ENCODE data around the gene DPYSL4. TPM values are rescaled to one million over a fixed set of nuclear protein-coding genes. Genes with fewer than 3 reads are reported as not detected.

DPYSL4 gene
- total RNA-seq, 1 experiment from 2014 or later: not detected

- Histone ChIP-seq H3K4me2 (ENCODE audit: low read depth, low read length, poor library complexity, severe bottlenecking) (no peak overlapping the region), H2AFZ (ENCODE audit: low read length) (no peak overlapping the region), H3K9ac (ENCODE audit: low read length) (no peak overlapping the region), H3K9me3 (ENCODE audit: low read length) (no peaks in the 10 kb centered on the region), H4K20me1 (ENCODE audit: insufficient read depth, low read depth, low read length) (no peaks in the 10 kb centered on the region), H3K27ac (ENCODE audit: low read length) (no peak overlapping the region), H3K4me3 (ENCODE audit: low read length) (no peak overlapping the region), H3K9me2 (replicated peaks; ENCODE audit: insufficient read depth, low read length) (no peaks in the 10 kb centered on the region), H3K36me3 (ENCODE audit: insufficient read depth, low read length) (no peaks in the 10 kb centered on the region), H3K27me3 (ENCODE audit: low read length) (no peaks in the 10 kb centered on the region), H3K4me1 (ENCODE audit: low read length) (no peaks in the 10 kb centered on the region), H3K79me2 (ENCODE audit: low read length) (no peaks in the 10 kb centered on the region)
- no peak for DNase-seq
Measured at GRCh38 chr10:132152896-132153580, 33.7 kb upstream of the DPYSL4 start.

- Histone ChIP-seq H3K27ac (ENCODE audit: low read length) (no peak overlapping the region), H2AFZ (ENCODE audit: low read length) (no peak overlapping the region), H3K4me1 (ENCODE audit: low read length) (no peaks in the 10 kb centered on the region), H3K36me3 (ENCODE audit: insufficient read depth, low read length) (no peaks in the 10 kb centered on the region), H3K9ac (ENCODE audit: low read length) (no peak overlapping the region), H3K9me3 (ENCODE audit: low read length) (no peaks in the 10 kb centered on the region), H3K4me3 (ENCODE audit: low read length) (no peak overlapping the region), H4K20me1 (ENCODE audit: insufficient read depth, low read depth, low read length) (no peaks in the 10 kb centered on the region), H3K4me2 (ENCODE audit: low read depth, low read length, poor library complexity, severe bottlenecking) (no peak overlapping the region), H3K9me2 (replicated peaks; ENCODE audit: insufficient read depth, low read length) (no peaks in the 10 kb centered on the region), H3K27me3 (ENCODE audit: low read length) (no peaks in the 10 kb centered on the region), H3K79me2 (ENCODE audit: low read length) (no peaks in the 10 kb centered on the region)
- no peak for DNase-seq
Measured at GRCh38 chr10:132153616-132154217, 33.0 kb upstream of the DPYSL4 start.

- Histone ChIP-seq H3K27me3 (ENCODE audit: low read length) (no peaks in the 10 kb centered on the region), H3K4me2 (ENCODE audit: low read depth, low read length, poor library complexity, severe bottlenecking) (no peak overlapping the region), H3K79me2 (ENCODE audit: low read length) (no peaks in the 10 kb centered on the region), H3K4me1 (ENCODE audit: low read length) (no peaks in the 10 kb centered on the region), H3K4me3 (ENCODE audit: low read length) (no peak overlapping the region), H3K9me3 (ENCODE audit: low read length) (no peaks in the 10 kb centered on the region), H3K36me3 (ENCODE audit: insufficient read depth, low read length) (no peaks in the 10 kb centered on the region), H4K20me1 (ENCODE audit: insufficient read depth, low read depth, low read length) (no peaks in the 10 kb centered on the region), H3K9me2 (replicated peaks; ENCODE audit: insufficient read depth, low read length) (no peaks in the 10 kb centered on the region), H3K27ac (ENCODE audit: low read length) (no peak overlapping the region), H3K9ac (ENCODE audit: low read length) (no peak overlapping the region), H2AFZ (ENCODE audit: low read length) (no peak overlapping the region)
- no peak for DNase-seq
Measured at GRCh38 chr10:132154440-132154839, 32.3 kb upstream of the DPYSL4 start.

DNA sequence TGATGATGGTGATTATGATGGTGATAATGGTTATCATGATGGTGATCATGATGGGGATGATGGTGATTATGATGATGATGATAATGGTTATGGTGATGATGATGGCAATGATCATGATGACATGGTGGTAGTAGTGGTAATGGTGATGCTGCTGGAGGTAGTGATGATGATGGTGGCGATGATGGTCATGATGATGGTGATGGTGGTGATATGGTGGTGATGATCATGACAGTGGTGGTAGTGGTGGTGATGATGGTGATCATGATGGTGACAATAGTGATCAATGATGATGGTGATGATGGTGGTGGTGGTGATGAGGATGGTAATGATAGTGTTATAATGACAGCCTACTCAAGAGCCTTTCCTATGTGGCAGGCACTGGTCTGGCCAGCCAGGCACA is 31.8 kb upstream of the DPYSL4 start:
- no peak overlapping the region for H3K9ac ChIP-seq (ENCODE audit: low read length)
- H3K27me3 ChIP-seq (ENCODE audit: low read length): no peaks in the 10 kb centered on the region
- no peaks in the 10 kb centered on the region for H3K36me3 ChIP-seq (ENCODE audit: insufficient read depth, low read length)
- no peak overlapping the region for H3K27ac ChIP-seq (ENCODE audit: low read length)
- no peaks in the 10 kb centered on the region for H3K79me2 ChIP-seq (ENCODE audit: low read length)
- no peaks in the 10 kb centered on the region for H3K9me2 ChIP-seq (replicated peaks; ENCODE audit: insufficient read depth, low read length)
- H3K4me3 ChIP-seq (ENCODE audit: low read length): no peak overlapping the region
- no peak for DNase-seq
- no peaks in the 10 kb centered on the region for H3K4me1 ChIP-seq (ENCODE audit: low read length)
- no peaks in the 10 kb centered on the region for H3K9me3 ChIP-seq (ENCODE audit: low read length)
- no peaks in the 10 kb centered on the region for H4K20me1 ChIP-seq (ENCODE audit: insufficient read depth, low read depth, low read length)
- no peak overlapping the region for H3K4me2 ChIP-seq (ENCODE audit: low read depth, low read length, poor library complexity, severe bottlenecking)
- no peak overlapping the region for H2AFZ ChIP-seq (ENCODE audit: low read length)

GRCh38 chr10:132155723-132156381 is 30.9 kb upstream of the DPYSL4 start:
- DNase-seq: no peak
- Histone ChIP-seq H3K4me2 (ENCODE audit: low read depth, low read length, poor library complexity, severe bottlenecking) (no peak overlapping the region), H3K9me2 (replicated peaks; ENCODE audit: insufficient read depth, low read length) (no peaks in the 10 kb centered on the region)

GRCh38 chr10:132156382-132156781 is 30.4 kb upstream of the DPYSL4 start:
- no peak overlapping the region for H3K4me2 ChIP-seq (ENCODE audit: low read depth, low read length, poor library complexity, severe bottlenecking)
- no peak for DNase-seq
- no peak overlapping the region for H3K27ac ChIP-seq (ENCODE audit: low read length)
- no peaks in the 10 kb centered on the region for H3K79me2 ChIP-seq (ENCODE audit: low read length)
- H3K36me3 ChIP-seq (ENCODE audit: insufficient read depth, low read length): no peaks in the 10 kb centered on the region
- H3K4me1 ChIP-seq (ENCODE audit: low read length): no peaks in the 10 kb centered on the region
- H3K9me3 ChIP-seq (ENCODE audit: low read length): no peaks in the 10 kb centered on the region
- H4K20me1 ChIP-seq (ENCODE audit: insufficient read depth, low read depth, low read length): no peaks in the 10 kb centered on the region
- H3K9ac ChIP-seq (ENCODE audit: low read length): no peak overlapping the region
- H3K27me3 ChIP-seq (ENCODE audit: low read length): no peaks in the 10 kb centered on the region
- H2AFZ ChIP-seq (ENCODE audit: low read length): no peak overlapping the region
- no peak overlapping the region for H3K4me3 ChIP-seq (ENCODE audit: low read length)
- no peaks in the 10 kb centered on the region for H3K9me2 ChIP-seq (replicated peaks; ENCODE audit: insufficient read depth, low read length)

More at GRCh38 chr10:132155723-132156381, 30.9 kb upstream of the DPYSL4 start:
- no peak overlapping the region for H3K27ac ChIP-seq (ENCODE audit: low read length)
- no peak overlapping the region for H3K4me3 ChIP-seq (ENCODE audit: low read length)
- no peaks in the 10 kb centered on the region for H3K4me1 ChIP-seq (ENCODE audit: low read length)
- no peaks in the 10 kb centered on the region for H3K27me3 ChIP-seq (ENCODE audit: low read length)
- no peaks in the 10 kb centered on the region for H3K36me3 ChIP-seq (ENCODE audit: insufficient read depth, low read length)
- no peaks in the 10 kb centered on the region for H4K20me1 ChIP-seq (ENCODE audit: insufficient read depth, low read depth, low read length)
- H3K79me2 ChIP-seq (ENCODE audit: low read length): no peaks in the 10 kb centered on the region
- no peak overlapping the region for H3K9ac ChIP-seq (ENCODE audit: low read length)
- H2AFZ ChIP-seq (ENCODE audit: low read length): no peak overlapping the region
- no peaks in the 10 kb centered on the region for H3K9me3 ChIP-seq (ENCODE audit: low read length)

DNA sequence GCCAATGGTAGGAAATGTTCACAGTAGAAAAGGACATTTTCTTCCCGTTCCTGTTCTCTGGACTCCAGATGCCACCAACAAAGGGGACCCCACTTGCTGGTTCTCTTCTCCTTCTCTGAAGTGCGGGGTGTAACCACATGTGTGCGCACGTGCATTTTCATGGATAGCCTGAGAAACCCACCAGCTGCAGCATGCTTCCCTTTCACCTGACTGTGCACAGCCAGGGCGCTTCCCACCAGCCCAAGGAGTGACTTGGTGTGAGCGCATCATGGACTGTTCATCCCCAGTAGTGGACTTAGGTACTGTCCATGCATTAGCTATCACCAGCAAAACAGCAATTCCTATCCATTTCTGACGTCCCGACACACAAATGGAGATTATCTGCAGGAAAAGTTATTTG is 29.6 kb upstream of the DPYSL4 start:
- no peak for DNase-seq
- Histone ChIP-seq H3K4me3 (ENCODE audit: low read length) (no peak overlapping the region), H3K9me3 (ENCODE audit: low read length) (no peaks in the 10 kb centered on the region), H3K4me2 (ENCODE audit: low read depth, low read length, poor library complexity, severe bottlenecking) (no peak overlapping the region), H3K27me3 (ENCODE audit: low read length) (no peaks in the 10 kb centered on the region), H3K9ac (ENCODE audit: low read length) (no peak overlapping the region), H3K36me3 (ENCODE audit: insufficient read depth, low read length) (no peaks in the 10 kb centered on the region), H4K20me1 (ENCODE audit: insufficient read depth, low read depth, low read length) (no peaks in the 10 kb centered on the region), H3K4me1 (ENCODE audit: low read length) (no peaks in the 10 kb centered on the region), H3K9me2 (replicated peaks; ENCODE audit: insufficient read depth, low read length) (no peaks in the 10 kb centered on the region), H3K79me2 (ENCODE audit: low read length) (no peaks in the 10 kb centered on the region), H2AFZ (ENCODE audit: low read length) (no peak overlapping the region), H3K27ac (ENCODE audit: low read length) (no peak overlapping the region)

DNA sequence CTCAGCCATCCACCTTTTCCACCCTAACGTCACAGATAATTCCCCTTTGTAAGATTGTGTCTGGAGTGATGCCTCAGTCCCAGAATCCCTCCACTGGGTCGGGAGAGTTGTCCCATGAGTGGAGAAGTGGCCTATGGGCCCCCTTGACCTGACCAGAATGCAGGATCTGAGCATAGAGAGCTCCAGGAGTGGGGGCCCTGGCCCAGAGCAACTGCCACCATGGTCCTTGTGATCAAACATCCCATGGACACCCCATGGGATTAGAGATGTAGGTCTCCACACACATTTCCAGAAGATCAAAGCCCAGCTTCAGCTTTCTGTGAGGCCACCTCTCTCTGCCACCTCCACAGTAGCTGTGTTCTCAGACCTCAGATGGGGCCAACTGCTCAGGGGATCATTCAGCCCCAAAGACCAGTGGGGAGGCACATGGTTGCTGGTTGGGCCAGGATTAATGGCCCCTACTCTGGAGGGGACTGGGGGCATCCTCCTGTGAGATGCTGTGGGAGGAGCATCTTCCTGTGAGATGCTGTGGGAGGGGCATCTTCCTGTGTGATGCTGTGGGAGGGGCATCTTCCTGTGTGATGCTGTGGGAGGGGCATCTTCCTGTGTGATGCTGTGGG is 28.5 kb upstream of the DPYSL4 start:
- H4K20me1 ChIP-seq (ENCODE audit: insufficient read depth, low read depth, low read length): no peaks in the 10 kb centered on the region
- H3K27ac ChIP-seq (ENCODE audit: low read length): no peak overlapping the region

More for the DNA sequence above, 28.5 kb upstream of the DPYSL4 start:
- Histone ChIP-seq H3K4me2 (ENCODE audit: low read depth, low read length, poor library complexity, severe bottlenecking) (no peak overlapping the region), H3K4me1 (ENCODE audit: low read length) (no peaks in the 10 kb centered on the region), H3K36me3 (ENCODE audit: insufficient read depth, low read length) (no peaks in the 10 kb centered on the region), H3K9me3 (ENCODE audit: low read length) (no peaks in the 10 kb centered on the region), H3K27me3 (ENCODE audit: low read length) (no peaks in the 10 kb centered on the region), H3K4me3 (ENCODE audit: low read length) (no peak overlapping the region), H3K9ac (ENCODE audit: low read length) (no peak overlapping the region), H2AFZ (ENCODE audit: low read length) (no peak overlapping the region), H3K79me2 (ENCODE audit: low read length) (no peaks in the 10 kb centered on the region), H3K9me2 (replicated peaks; ENCODE audit: insufficient read depth, low read length) (no peaks in the 10 kb centered on the region)
- peak; percentile 63 for DNase-seq
